IPS-NIHi7 (cell line): ENCODE data around the gene SLC8A1.
A peak's percentile ranks its signal among the peaks of the same experiment; 100 is the strongest.

Experiments
- DNase-seq: peaks from one replicate; pipeline ENCODE4 v3.0.0; 2012; ENCODE audit warnings: mixed read lengths; ENCODE audit errors: extremely low spot score

The SLC8A1 gene

GRCh38 chr2:40451918-40452605 lies at the start of gene SLC8A1:
Gene SLC8A1 (minus strand): TSS chr2:40452090.
- DNase-seq, result peak; percentile 60

DNA sequence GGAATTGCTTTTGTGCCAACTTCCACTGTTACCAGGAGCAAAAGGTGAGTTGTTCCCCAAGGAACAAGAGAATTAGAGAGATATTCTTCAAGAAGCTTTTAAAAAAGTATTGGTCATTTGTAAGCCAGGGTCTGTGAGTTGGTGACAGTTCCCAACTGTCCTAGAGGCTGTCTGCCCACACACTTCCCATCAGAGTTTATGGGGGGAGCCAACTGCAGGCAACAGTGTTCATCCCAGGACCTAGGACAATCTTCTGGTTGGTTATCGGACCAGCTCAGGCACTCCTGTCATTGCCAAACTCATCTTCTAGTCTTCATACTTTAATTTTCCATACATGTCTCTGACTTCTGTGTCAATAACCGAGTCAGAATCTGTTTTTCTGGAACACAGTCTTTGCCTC lies 47.5 kb upstream of the SLC8A1 start:
- no peak for DNase-seq

GRCh38 chr2:40497251-40497859 lies 45.5 kb upstream of the SLC8A1 start:
- no peak for DNase-seq

DNA sequence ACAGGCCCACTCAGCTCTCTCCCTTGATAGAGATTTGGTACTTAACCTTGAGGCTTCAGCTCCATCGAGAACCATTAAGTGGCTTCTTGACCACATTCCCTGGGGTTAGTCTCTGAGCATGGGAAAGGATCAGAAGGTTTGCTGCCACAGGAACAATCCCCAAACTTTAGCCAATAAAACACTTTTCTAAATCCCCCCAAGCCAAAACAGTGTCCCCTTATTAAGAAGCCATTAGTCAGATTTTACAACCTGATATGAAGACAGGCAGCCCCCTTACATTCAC lies 37.7 kb upstream of the SLC8A1 start:
- no peak for DNase-seq

- no peak for DNase-seq
Measured at GRCh38 chr2:40488927-40489677, 37.2 kb upstream of the SLC8A1 start.

- DNase-seq, result no peak
Measured at GRCh38 chr2:40488101-40488601, 36.3 kb upstream of the SLC8A1 start.

GRCh38 chr2:40487602-40488001 lies 35.7 kb upstream of the SLC8A1 start:
- DNase-seq, result no peak

DNA sequence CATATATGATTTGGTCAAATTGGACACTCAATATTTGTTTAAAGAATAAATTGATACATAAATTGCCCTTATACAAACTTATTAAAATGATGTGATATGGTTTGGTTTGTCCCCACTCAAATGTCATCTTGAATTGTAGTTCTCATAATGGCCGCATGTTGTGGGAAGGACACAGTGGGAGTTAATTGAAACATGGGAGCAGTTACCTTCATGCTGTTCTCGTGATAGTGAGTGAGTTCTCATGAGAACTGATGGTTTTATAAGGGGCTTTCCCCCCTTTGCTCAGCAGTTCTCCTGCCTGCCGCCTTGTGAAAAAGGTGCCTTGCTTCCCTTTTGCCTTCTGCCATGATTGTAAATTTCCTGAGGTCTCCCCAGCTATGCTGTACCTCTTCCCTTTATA lies 34.0 kb upstream of the SLC8A1 start:
- no peak for DNase-seq

- no peak for DNase-seq
Measured at GRCh38 chr2:40485318-40485717, 33.4 kb upstream of the SLC8A1 start.

DNA sequence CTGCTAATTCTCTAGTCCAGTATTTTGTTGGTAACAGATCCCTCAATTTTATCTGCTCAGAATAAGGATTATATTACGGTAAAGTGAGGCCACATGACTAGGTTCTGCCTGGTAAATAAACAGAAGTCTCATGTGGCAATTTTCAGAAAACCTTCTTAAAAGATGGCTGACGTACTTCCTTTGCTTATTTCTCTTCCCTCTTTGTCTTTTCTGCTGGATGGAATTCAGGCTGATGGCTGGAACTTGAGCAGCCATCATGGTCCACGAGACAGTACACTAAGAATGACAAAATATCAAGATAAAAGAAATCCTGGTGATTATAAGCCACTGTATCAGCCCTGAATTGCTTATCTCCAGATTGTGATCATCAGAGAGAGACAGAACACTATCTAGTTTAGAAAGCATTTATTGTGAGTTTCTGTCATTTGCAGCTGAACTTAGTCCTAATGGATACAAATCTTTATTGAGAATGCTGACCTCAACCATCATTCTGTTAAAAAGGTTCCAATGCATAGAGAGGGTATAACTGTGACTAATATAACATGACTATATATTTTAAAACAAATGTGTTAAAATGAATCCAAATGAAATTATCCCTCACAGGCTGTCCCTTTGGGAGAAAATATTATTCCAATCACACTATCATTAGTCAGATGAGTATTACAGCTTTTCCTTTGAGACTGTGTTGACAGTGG lies 31.8 kb upstream of the SLC8A1 start:
- no peak for DNase-seq

DNA sequence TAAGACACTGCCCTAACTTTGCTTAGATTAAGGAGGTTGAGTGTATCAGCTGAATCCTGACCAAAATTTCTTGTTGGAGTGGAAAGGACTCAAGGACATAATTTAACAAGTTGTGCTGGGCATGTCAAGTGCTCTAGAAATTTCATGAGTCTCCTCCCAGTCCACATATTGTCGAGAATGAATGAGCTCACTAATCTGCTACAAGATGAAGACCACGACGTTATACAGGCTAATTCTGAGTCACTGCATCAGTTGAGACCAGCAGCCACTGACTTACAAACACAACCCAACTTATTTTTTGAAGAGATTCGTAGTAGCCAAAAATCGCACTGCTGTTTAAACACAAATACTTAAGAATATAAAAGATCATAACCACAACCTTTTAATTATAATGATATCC lies 28.7 kb upstream of the SLC8A1 start:
- DNase-seq, result no peak

DNA sequence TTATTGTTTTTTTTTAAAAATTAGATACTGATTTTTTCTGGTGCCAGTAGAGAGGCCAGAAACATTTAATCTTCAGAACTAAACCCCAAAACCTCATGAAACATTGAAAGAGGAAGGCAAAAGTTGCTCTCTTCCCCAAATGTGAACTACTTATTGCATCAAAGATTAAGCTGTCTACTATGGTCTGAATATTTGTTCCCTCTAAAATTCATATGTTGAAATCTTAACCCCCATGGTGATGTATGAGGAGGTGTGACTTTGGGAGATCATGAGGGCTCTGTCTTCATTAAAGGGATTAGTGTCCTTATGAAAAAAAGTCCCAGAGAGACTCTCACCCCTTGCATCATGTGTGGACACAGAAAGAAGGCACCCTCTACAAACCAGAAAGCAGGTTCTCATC lies 28.2 kb upstream of the SLC8A1 start:
- no peak for DNase-seq

GRCh38 chr2:40477361-40477760 lies 25.5 kb upstream of the SLC8A1 start:
- DNase-seq, result no peak

DNA sequence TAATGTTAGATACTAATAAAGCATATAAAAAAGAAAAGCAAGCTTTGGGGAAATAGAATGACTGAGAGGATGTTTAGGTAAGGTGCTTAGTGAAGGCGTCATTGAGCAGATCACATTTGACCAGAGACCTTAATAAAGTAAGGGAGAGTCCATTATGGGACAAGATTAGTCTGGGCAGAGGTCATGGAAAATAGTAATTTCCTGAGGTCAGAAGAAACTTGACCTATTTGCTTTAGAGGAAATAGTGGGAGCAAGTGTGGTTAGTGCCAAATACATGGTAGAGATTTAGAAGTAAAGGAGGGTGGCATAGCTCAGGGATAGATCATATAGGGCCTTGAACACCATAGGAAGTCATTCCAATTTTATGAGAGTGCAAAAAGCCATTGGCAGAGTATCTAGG lies 24.5 kb upstream of the SLC8A1 start:
- no peak for DNase-seq

DNA sequence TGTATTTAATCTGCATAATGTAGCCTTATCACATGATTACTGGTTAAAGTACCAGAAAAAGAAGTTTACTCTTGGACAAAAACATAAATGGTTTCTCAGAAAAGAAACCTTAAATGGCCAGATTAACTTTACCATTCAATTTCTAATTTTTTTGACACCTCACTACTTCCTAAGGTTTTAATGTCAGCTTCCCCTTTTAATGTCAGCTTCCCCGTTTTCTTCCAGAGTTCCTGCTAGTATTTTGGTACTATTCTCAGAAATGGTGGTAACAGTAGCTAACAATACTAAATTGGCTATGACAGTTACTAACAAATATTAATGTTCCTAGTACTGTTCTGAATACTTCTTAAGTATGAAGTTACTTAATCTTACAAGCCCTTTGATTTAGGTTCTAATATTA lies 22.4 kb upstream of the SLC8A1 start:
- no peak for DNase-seq

DNA sequence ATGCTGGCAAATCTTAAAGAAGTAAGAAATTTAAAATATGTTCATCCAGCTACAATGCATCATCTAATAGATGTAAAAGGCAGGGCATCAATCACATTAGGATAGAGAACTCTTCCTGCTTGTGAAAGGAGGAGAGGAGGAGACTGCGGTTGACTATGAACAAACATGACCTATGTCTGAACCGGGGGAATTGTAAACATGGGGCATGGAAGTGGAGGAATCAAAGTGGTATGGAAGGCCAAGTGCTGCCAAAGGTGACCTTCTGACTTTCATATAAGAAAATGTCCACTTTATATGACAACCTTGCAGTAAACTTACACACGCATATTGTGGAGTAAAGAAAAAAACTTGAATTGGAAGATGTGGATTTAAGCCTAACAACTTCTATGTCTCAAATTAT lies 20.0 kb upstream of the SLC8A1 start:
- DNase-seq, result no peak

- DNase-seq, result no peak
Measured at GRCh38 chr2:40470822-40471813, 19.2 kb upstream of the SLC8A1 start.

GRCh38 chr2:40466935-40467572 lies 15.2 kb upstream of the SLC8A1 start:
- DNase-seq, result no peak

DNA sequence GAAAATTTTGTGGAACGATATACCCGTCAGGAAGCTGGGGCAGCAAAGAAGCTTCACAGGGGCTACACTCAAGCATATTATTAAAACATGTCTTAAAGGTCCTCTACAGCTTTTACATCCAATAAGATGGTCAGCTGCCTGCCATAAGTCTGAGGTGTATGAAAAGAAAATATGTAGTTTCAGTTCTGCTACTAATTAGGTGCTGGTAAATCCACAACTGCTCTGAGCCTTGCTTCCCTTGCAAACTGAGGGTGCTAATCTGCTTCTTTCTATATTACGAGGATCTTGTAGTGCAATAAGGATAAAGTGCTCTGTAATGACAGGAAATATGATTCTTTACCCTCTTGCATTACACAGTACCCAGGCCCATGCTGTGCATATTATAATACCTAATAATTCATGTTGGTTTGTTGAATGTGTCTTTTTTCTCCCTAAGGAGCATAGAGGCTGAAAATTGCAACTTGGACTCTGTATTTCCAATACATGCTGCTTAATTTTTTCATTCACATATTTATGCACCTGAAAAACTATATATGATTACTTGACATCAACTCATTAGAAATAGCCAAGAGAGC lies 14.5 kb upstream of the SLC8A1 start:
- DNase-seq, result no peak

DNA sequence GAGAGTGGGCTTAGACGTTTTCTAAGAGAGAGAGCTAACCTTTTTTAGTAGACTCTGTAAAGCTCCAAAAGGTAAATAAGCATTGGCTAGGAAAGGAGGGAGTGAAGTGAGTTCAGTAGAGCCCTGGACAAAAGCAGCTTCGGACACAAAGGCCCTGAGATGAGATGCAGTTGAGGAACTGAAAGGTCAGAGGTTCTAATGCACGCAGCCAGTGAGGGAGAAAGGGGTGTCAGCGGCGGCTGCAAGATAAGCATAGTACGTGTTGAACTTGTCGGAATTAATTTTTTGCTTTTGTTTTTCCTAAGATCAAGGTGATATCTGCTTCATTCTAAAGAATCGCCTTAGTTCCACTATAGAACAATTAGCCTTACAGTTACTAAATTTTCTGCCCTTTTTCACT lies 11.2 kb upstream of the SLC8A1 start:
- DNase-seq, result no peak
